ENCODE results near the gene THRSP.
"Not testable (repeated sequence)": the region's sequence is repeated elsewhere in the genome, so short reads cannot be mapped to it uniquely, and the experiment has no call there.

The THRSP gene

GRCh38 chr11:78039391-78039918, 24.2 kb upstream of the THRSP start:
- DNase-seq (ENCODE audit: low read depth, low spot score), result no peak

- no peak for DNase-seq (ENCODE audit: low read depth, low spot score)
Observed at GRCh38 chr11:78039919-78040671, 23.6 kb upstream of the THRSP start.

GRCh38 chr11:78040691-78041379, 22.8 kb upstream of the THRSP start:
- DNase-seq (ENCODE audit: low read depth, low spot score), result no peak

DNA sequence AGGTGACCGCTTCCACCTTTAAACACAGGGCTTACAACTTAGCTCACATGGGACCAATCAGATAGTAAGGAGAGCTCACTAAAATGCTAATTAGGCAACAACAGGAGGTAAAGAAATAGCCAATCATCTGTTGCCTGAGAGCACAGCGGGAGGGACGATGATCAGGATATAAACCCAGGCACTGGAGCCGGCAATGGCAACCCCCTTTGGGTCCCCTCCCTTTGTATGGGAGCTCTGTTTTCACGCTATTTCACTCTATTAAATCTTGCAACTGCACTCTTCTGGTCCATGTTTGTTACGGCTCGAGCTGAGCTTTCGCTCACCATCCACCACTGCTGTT, 22.3 kb upstream of the THRSP start:
- DNase-seq (ENCODE audit: low read depth, low spot score), result not testable (repeated sequence)

DNA sequence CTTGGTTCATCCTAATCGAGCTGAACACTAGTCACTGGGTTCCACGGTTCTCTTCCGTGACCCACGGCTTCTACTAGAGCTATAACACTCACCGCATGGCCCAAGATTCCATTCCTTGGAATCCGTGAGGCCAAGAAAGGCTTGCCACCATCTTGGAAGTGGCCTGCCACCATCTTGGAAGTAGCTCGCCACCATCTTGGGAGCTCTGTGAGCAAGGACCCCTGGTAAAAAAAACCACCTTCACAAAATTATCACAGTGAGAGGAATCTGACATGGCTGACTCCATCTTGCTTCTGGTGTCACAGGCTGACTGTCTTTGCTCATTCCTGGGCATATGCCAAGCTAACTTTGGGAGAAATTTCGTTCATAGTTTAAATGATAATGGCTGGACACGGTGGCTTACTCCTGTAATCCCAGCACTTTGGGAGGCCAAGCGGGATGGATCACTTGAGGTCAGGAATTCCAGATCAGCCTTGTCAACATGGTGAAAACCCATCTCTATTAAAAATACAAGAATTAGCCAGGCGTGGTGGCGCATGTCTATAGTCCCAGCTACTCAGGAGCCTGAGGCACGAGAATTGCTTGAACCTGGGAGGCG, 21.7 kb upstream of the THRSP start:
- DNase-seq (ENCODE audit: low read depth, low spot score), result no peak

GRCh38 chr11:78044706-78045105, 19.0 kb upstream of the THRSP start:
- no peak for DNase-seq (ENCODE audit: low read depth, low spot score)

- peak; percentile 55 for DNase-seq (ENCODE audit: low read depth, low spot score)
Observed at GRCh38 chr11:78045851-78046485, 17.7 kb upstream of the THRSP start.

GRCh38 chr11:78046486-78046854, 17.2 kb upstream of the THRSP start:
- no peak for DNase-seq (ENCODE audit: low read depth, low spot score)

GRCh38 chr11:78048561-78048960, 15.1 kb upstream of the THRSP start:
- DNase-seq (ENCODE audit: low read depth, low spot score), result no peak

- no peak for DNase-seq (ENCODE audit: low read depth, low spot score)
Observed at GRCh38 chr11:78049348-78049747, 14.3 kb upstream of the THRSP start.

- DNase-seq (ENCODE audit: low read depth, low spot score), result no peak
Observed at GRCh38 chr11:78050964-78051831, 12.5 kb upstream of the THRSP start.

DNA sequence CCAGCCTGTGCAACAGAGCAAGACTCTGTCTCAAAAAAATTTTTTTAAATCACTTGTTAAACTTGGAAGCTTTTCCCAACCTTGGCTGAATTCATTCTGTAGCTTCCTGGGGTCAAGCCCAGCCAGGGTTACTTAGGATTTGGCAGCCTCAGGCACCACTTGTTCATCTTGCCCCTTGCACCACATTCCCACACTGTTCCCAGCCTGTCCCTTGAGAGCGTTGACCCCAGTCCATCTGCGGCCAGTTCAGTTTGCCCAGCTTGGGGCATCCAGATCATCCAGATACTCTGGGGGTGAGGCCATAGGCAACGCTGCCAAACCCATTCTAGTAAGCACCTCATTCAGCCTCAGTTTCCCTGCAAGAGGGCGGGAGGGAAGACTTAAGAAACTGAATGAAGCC, 8.7 kb upstream of the THRSP start:
- DNase-seq (ENCODE audit: low read depth, low spot score), result no peak

DNA sequence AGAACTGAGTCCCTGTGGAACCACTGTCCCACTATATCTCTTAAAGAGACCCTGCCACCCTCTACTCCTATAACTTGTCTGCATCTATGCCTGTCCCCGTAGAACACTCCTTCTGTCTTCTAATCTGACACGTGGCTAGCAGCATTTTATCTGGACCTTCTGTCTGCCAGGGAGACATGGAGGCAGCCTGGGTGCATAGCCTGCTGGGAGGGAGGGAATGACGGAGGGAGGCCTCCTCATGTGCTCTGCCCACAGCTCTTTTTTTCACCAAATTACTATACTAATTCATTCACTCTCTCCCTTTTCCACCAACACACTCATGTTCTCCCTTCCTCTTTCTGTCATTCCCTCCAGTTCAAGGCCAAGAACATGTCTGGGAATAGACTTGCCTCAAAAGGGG, 7.6 kb upstream of the THRSP start:
- DNase-seq (ENCODE audit: low read depth, low spot score), result no peak

DNA sequence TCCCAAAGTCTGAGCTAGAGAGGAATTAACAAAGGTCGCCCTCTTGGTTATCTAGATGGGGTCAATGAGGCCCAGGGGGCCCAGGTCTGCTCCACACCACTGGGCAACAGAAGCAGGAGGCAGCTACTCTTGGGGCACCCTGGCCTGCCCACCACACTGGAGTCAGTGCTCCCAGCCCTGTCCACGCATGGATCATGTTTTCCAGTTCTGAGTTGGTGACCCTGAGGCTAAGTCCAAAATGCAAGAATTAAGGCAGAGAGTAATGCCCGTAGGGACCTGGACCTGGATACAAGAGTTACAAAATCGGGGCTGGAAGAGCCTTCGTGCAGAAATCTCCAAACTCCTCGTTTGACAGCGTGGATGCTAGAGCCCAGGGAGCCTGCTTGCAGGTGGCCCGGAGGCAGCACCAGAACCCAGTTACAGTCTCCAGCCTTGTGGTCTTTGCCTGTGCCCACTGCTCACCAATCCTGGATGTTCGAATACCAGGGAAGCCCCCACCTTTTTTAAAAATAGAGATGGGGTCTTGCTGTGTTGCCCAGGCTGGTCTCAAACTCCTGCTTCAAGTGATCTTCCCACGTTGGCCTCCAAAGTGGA, 6.1 kb upstream of the THRSP start:
- no peak for DNase-seq (ENCODE audit: low read depth, low spot score)

- DNase-seq (ENCODE audit: low read depth, low spot score), result not testable (repeated sequence)
Observed at GRCh38 chr11:78059749-78060328, 3.8 kb upstream of the THRSP start.

GRCh38 chr11:78060533-78060932, 3.1 kb upstream of the THRSP start:
- no peak for DNase-seq (ENCODE audit: low read depth, low spot score)

DNA sequence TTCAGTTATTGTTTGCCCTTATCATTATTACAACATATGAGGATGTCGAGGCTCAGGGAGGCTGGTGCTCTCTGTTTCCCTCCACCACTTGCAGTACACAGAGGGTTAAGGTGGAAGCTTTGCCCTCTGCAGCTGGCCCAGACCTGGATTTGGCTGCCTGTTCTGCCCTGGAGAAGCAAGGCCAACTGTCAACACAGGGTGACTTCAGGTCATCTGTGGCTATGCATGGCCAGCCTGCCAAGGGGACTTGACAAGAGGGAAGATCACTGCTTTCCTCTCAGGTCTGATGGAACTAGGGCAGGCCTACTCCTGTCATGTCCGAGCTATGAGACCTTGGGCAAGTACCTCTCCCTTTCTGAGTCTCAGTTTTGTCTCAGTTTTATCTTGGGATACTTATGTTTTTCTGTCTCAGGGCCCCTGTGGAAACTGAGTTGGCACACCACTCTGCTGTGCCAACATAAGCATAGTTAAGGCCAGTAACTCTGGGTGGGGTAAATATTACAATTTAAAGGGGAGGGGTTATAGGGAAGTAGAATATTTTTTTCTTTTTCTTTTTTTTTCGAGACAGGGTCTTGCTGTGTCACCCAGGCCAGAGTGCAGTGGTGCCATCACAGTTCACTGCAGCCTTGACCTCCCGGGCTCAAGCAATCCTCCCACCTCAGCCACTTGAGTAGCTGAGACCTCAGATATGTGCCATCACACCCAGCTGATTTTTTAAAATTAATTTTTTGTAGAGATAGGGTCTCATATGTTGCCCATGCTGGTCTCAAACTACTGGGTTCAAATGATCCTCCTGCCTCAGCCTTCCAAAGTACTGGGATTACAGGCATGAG, 2.4 kb upstream of the THRSP start:
- DNase-seq (ENCODE audit: low read depth, low spot score), result no peak

DNA sequence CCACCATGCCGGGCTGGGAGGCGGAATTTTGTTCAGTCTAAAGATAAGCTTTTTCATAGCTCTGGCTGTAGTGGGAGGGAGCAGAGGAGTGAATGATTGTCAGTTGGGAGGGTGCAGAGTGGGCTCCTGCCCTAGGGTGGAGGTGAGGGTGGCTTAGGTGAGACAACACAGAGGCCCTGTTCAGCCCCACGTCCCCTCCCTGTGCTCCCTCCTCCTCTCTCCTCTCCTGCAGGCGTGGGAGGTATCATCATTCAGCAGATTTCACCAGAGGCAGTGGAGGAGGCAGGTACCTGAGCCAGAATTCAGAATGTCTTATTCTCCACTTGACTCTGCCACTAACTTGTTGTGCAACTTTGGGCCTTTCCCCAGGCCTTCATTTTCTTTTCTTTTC, 1.7 kb upstream of the THRSP start:
- DNase-seq (ENCODE audit: low read depth, low spot score), result no peak

DNA sequence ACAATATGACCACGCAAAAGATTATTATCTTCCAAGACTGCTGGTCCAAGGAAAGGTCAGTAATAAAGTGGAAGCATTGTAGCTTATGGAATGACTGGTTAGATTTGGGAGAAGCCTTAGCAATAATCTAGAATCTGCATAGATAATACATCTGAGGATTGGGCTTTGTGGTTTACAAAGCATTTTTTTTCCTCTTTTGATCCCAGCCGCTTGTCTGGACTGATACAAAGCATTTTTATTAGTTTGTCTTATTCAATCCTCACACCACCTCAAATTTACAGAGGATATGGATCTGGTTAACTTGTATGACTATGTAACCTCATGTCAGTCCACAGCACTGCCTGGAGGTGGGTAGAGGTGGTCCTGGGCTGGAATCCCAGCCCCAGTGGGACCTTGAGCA, 990 bp upstream of the THRSP start:
- no peak for DNase-seq (ENCODE audit: low read depth, low spot score)

- no peak for DNase-seq (ENCODE audit: low read depth, low spot score)
Observed at GRCh38 chr11:78065203-78065602, 1.5 kb downstream of the THRSP start.

Measured in activated CD4-positive, CD25-positive, alpha-beta regulatory T cell treated with anti-CD3 and anti-CD28 coated beads, Interleukin-2, amount 50 U/mL, for 16 hours (primary cell).